Measurements from ENCODE around the gene TTC21B.

Gene TTC21B

DNA sequence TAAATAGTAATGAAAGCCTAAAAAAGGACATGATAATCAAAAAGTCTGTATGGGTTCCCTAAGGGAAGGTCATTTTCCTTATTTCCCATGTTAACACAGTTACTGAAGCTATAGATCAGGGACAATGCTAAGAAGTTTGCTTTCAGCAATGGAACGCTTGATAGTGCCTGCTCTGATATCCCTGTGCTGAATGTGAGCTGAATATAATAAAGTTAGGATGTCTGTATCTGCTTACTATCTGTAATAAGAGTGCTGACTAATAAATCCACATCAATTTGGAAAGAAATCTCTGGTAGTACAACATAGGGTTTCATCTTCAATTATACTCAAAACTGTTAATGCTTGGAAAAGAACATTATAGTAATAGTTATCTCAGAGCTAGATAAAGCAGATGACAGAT is 25.8 kb downstream of the TTC21B start:
- Histone ChIP-seq H3K4me1 (ENCODE audit: control insufficient read depth, insufficient read depth, low read length) (no peaks in the 10 kb centered on the region), H3K4me3 (ENCODE audit: insufficient read depth, low read depth, low read length) (no peak overlapping the region), H3K9me3 (ENCODE audit: control insufficient read depth, low read length) (no peaks in the 10 kb centered on the region), H3K36me3 (ENCODE audit: control insufficient read depth, insufficient read depth, low read length) (peaks cover 8% of the 10 kb centered on the region), H3K27ac (ENCODE audit: insufficient read depth, low read depth, low read length, poor library complexity, severe bottlenecking) (no peak overlapping the region), H3K27me3 (ENCODE audit: control insufficient read depth, insufficient read depth, low read length, poor library complexity, severe bottlenecking) (no peaks in the 10 kb centered on the region)
- WGBS, 2 experiments, result 86 to 100% methylated on average over 1 of the region's 1 CpG

DNA sequence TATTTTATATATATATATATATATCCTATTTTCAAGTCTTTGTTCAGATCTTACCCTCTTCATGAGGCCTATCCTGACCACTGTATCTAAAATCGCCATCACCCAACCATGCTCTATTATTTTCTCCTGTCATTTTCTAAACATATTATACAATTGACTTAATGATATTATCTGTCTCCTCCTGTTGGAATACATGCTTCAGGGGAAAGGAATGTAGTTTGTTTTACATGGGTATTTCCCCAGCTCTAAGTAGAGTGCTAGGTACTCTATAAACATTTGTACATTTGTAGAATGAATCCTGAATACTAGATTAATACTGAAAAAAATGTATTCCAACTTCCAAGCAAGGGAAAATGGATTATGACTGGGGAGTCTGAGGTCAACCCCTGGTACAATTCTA is 26.2 kb downstream of the TTC21B start:
- H3K9me3 ChIP-seq (ENCODE audit: control insufficient read depth, low read length), result no peaks in the 10 kb centered on the region
- H3K27me3 ChIP-seq (ENCODE audit: control insufficient read depth, insufficient read depth, low read length, poor library complexity, severe bottlenecking), result no peaks in the 10 kb centered on the region
- no peak overlapping the region for H3K27ac ChIP-seq (ENCODE audit: insufficient read depth, low read depth, low read length, poor library complexity, severe bottlenecking)
- no peak overlapping the region for H3K4me3 ChIP-seq (ENCODE audit: insufficient read depth, low read depth, low read length)
- peaks cover 8% of the 10 kb centered on the region for H3K36me3 ChIP-seq (ENCODE audit: control insufficient read depth, insufficient read depth, low read length)
- WGBS, 2 experiments, result no CpG with 5 or more reads among the region's 1 CpG
- H3K4me1 ChIP-seq (ENCODE audit: control insufficient read depth, insufficient read depth, low read length), result no peaks in the 10 kb centered on the region

DNA sequence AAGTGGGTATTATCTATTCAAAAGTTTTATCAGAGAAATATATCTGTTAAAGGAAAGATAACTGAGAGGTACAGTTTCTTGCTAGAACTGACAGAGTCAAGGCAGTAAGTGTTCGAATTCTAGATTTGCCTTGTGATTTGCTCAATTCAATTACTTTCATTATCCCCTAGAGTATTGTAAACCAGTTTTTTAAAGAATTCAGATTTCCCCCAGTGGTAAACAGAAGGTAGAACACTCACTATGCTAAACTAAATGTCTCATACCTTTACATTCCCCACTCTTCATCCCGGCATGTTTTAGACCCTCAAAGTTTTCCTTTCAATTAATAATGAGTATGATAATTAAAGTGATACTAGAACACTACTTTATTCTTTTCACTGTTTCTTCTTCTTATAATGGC is 28.6 kb downstream of the TTC21B start:
- Histone ChIP-seq H3K9me3 (ENCODE audit: control insufficient read depth, low read length) (no peaks in the 10 kb centered on the region), H3K27me3 (ENCODE audit: control insufficient read depth, insufficient read depth, low read length, poor library complexity, severe bottlenecking) (no peaks in the 10 kb centered on the region), H3K4me1 (ENCODE audit: control insufficient read depth, insufficient read depth, low read length) (no peaks in the 10 kb centered on the region), H3K27ac (ENCODE audit: insufficient read depth, low read depth, low read length, poor library complexity, severe bottlenecking) (no peak overlapping the region), H3K36me3 (ENCODE audit: control insufficient read depth, insufficient read depth, low read length) (peaks cover 2% of the 10 kb centered on the region), H3K4me3 (ENCODE audit: insufficient read depth, low read depth, low read length) (no peak overlapping the region)
- 70 to 71% methylated on average over 1 to 2 of the region's 2 CpGs for WGBS, 2 experiments

DNA sequence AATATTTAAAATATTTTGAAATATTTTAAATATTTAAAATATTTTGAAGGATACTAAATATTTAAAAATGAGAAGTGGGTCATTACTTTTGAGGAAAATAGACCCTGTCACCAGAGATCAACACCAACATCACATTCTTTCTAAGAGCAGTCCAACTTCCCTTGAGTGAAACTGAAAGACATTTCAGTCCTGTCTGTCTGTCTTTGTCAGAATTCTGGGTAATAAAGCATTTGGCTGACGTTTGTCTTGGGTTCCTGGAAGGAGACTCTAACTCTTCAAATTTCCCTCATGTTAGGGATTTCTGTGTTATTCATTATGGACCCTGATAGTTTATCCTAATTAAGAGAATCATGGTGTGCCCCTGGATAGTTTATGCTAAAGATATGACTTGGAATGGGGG is 32.8 kb downstream of the TTC21B start:
- no peaks in the 10 kb centered on the region for H3K27me3 ChIP-seq (ENCODE audit: control insufficient read depth, insufficient read depth, low read length, poor library complexity, severe bottlenecking)
- WGBS, 2 experiments, result 79 to 88% methylated on average over 1 of the region's 1 CpG
- no peak overlapping the region for H3K4me3 ChIP-seq (ENCODE audit: insufficient read depth, low read depth, low read length)
- H3K27ac ChIP-seq (ENCODE audit: insufficient read depth, low read depth, low read length, poor library complexity, severe bottlenecking), result no peak overlapping the region
- no peaks in the 10 kb centered on the region for H3K36me3 ChIP-seq (ENCODE audit: control insufficient read depth, insufficient read depth, low read length)
- H3K9me3 ChIP-seq (ENCODE audit: control insufficient read depth, low read length), result no peaks in the 10 kb centered on the region
- no peaks in the 10 kb centered on the region for H3K4me1 ChIP-seq (ENCODE audit: control insufficient read depth, insufficient read depth, low read length)

DNA sequence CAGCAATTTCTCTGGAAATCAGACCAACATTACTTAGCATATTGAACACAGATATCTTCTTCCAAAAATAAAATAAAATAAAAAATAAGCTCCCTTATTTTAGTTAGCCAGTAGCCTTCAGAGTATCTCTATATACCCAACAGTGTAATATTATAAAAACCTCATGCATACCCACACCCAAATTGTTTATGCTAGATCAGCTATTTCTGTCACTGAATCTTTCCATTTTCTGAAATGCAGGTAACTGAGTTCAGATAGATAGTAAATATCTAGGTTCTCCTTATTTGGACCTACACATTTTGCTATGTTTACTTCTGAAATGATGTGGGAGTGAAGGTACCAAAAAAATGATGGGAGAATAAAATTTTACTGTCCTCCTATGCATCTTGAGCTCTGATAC is 39.9 kb downstream of the TTC21B start:
- Histone ChIP-seq H3K36me3 (ENCODE audit: control insufficient read depth, insufficient read depth, low read length) (no peaks in the 10 kb centered on the region), H3K27ac (ENCODE audit: insufficient read depth, low read depth, low read length, poor library complexity, severe bottlenecking) (no peak overlapping the region), H3K27me3 (ENCODE audit: control insufficient read depth, insufficient read depth, low read length, poor library complexity, severe bottlenecking) (no peaks in the 10 kb centered on the region), H3K4me1 (ENCODE audit: control insufficient read depth, insufficient read depth, low read length) (no peaks in the 10 kb centered on the region), H3K9me3 (ENCODE audit: control insufficient read depth, low read length) (no peaks in the 10 kb centered on the region), H3K4me3 (ENCODE audit: insufficient read depth, low read depth, low read length) (no peak overlapping the region)

DNA sequence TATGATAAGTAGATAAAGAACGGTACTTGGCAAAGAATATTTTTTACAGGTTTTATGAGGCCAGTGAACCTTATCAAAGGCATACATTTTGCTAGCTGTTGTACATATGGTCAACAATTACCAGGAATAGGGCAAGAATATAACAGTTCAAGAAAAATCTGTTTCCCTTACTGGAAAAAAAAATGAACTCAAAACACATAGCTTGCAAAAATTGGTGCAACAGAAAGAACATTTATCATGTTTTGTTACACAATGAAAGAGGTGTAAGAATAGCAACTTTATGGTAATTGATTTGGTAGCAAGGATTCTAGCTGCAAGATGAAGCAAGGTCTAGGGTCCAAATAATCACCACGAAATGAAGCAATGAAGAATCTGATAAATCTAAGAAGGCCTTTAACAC is 41.6 kb downstream of the TTC21B start:
- 88 to 95% methylated on average over 2 of the region's 2 CpGs for WGBS, 2 experiments
- H3K36me3 ChIP-seq (ENCODE audit: control insufficient read depth, insufficient read depth, low read length), result no peaks in the 10 kb centered on the region
- no peaks in the 10 kb centered on the region for H3K9me3 ChIP-seq (ENCODE audit: control insufficient read depth, low read length)
- no peaks in the 10 kb centered on the region for H3K4me1 ChIP-seq (ENCODE audit: control insufficient read depth, insufficient read depth, low read length)
- no peak overlapping the region for H3K27ac ChIP-seq (ENCODE audit: insufficient read depth, low read depth, low read length, poor library complexity, severe bottlenecking)
- no peaks in the 10 kb centered on the region for H3K27me3 ChIP-seq (ENCODE audit: control insufficient read depth, insufficient read depth, low read length, poor library complexity, severe bottlenecking)
- H3K4me3 ChIP-seq (ENCODE audit: insufficient read depth, low read depth, low read length), result no peak overlapping the region

DNA sequence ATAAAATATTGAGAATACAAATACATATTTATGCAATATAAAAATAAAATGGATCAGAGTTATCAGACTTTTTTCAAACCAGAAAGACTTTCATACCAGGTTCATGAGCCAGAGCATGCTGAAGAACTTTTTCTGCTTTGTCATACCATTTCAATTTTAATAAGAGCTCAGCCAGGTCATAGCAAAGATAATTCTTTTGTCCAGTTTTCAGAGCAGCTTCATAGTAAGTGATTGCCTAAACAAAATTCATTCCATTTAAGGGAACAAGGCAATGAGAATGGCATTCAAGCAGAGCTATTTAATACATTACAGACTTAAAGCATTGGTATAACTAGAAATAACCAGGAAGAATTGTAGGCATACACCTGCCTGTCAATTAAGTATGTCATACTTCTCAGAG is 42.3 kb downstream of the TTC21B start:
- H3K36me3 ChIP-seq (ENCODE audit: control insufficient read depth, insufficient read depth, low read length), result no peaks in the 10 kb centered on the region
- no peaks in the 10 kb centered on the region for H3K9me3 ChIP-seq (ENCODE audit: control insufficient read depth, low read length)
- no peak overlapping the region for H3K27ac ChIP-seq (ENCODE audit: insufficient read depth, low read depth, low read length, poor library complexity, severe bottlenecking)
- H3K4me3 ChIP-seq (ENCODE audit: insufficient read depth, low read depth, low read length), result no peak overlapping the region
- no peaks in the 10 kb centered on the region for H3K4me1 ChIP-seq (ENCODE audit: control insufficient read depth, insufficient read depth, low read length)
- H3K27me3 ChIP-seq (ENCODE audit: control insufficient read depth, insufficient read depth, low read length, poor library complexity, severe bottlenecking), result no peaks in the 10 kb centered on the region

DNA sequence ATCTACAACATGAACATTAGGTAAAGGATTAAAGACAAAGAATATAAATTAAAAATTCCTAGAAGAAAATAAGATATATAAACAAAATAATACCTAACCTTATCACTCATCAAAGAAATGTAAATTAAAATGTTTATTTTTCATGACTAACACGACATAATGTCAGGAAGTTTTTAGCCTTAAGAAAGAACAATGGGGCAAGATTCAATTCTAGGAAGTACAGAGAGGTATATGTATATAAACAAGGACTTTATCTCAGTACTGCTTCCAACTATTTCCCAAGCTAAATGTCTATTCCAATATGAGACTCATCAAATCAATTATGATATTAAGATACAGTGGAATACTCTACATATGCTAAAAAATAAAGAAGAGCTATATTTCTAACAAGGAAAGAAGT is 44.1 kb downstream of the TTC21B start:
- no peak overlapping the region for H3K4me3 ChIP-seq (ENCODE audit: insufficient read depth, low read depth, low read length)
- no peaks in the 10 kb centered on the region for H3K27me3 ChIP-seq (ENCODE audit: control insufficient read depth, insufficient read depth, low read length, poor library complexity, severe bottlenecking)
- no peaks in the 10 kb centered on the region for H3K36me3 ChIP-seq (ENCODE audit: control insufficient read depth, insufficient read depth, low read length)
- H3K27ac ChIP-seq (ENCODE audit: insufficient read depth, low read depth, low read length, poor library complexity, severe bottlenecking), result no peak overlapping the region
- WGBS, 2 experiments, result 80% methylated on average over 1 of the region's 1 CpG; no CpG with 5 or more reads in 1 of the 2 experiments
- H3K4me1 ChIP-seq (ENCODE audit: control insufficient read depth, insufficient read depth, low read length), result no peaks in the 10 kb centered on the region
- no peaks in the 10 kb centered on the region for H3K9me3 ChIP-seq (ENCODE audit: control insufficient read depth, low read length)

DNA sequence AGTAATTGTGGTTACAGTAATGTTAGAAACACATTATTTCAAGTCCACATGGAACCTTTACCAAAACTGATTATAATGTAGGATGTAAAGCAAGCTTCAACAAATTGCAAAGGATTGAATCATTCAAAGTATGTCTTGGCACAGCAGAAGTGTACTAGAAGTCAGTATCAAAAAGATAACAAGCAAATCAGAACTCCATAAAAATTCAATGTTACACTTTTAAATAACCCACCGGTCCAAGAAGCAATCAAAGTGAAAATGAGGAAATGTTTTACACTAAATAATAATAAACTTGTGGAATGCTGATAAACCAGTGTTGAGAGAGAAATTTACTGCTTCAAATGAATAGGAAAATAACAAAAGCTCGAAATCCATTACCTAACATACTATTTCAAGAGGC is 47.7 kb downstream of the TTC21B start:
- WGBS, 2 experiments, result no CpG with 5 or more reads among the region's 2 CpGs
- Histone ChIP-seq H3K9me3 (ENCODE audit: control insufficient read depth, low read length) (no peaks in the 10 kb centered on the region), H3K4me3 (ENCODE audit: insufficient read depth, low read depth, low read length) (no peak overlapping the region), H3K27me3 (ENCODE audit: control insufficient read depth, insufficient read depth, low read length, poor library complexity, severe bottlenecking) (no peaks in the 10 kb centered on the region), H3K27ac (ENCODE audit: insufficient read depth, low read depth, low read length, poor library complexity, severe bottlenecking) (no peak overlapping the region), H3K4me1 (ENCODE audit: control insufficient read depth, insufficient read depth, low read length) (no peaks in the 10 kb centered on the region), H3K36me3 (ENCODE audit: control insufficient read depth, insufficient read depth, low read length) (no peaks in the 10 kb centered on the region)

DNA sequence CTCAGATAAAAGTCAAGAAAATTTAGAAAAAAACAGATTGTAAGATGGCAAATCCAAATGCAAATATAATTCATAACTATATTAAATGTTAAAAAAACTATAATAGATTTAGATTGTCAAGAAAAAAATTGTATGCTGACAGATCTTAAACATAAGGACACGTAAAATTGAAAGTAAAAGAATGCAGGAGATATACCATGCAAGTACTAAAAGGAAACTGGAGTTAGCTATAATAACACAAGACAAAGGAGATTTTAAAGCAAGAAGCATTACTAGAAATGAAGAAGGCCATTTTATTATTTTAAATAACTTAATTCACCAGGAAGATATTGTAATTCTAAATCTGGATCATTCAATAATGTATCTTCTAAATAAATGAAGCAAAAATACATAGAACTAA is 48.3 kb downstream of the TTC21B start:
- Histone ChIP-seq H3K9me3 (ENCODE audit: control insufficient read depth, low read length) (no peaks in the 10 kb centered on the region), H3K4me1 (ENCODE audit: control insufficient read depth, insufficient read depth, low read length) (no peaks in the 10 kb centered on the region), H3K27me3 (ENCODE audit: control insufficient read depth, insufficient read depth, low read length, poor library complexity, severe bottlenecking) (no peaks in the 10 kb centered on the region), H3K36me3 (ENCODE audit: control insufficient read depth, insufficient read depth, low read length) (no peaks in the 10 kb centered on the region), H3K4me3 (ENCODE audit: insufficient read depth, low read depth, low read length) (no peak overlapping the region), H3K27ac (ENCODE audit: insufficient read depth, low read depth, low read length, poor library complexity, severe bottlenecking) (no peak overlapping the region)
- WGBS, 2 experiments, result 92 to 100% methylated on average over 1 of the region's 1 CpG

DNA sequence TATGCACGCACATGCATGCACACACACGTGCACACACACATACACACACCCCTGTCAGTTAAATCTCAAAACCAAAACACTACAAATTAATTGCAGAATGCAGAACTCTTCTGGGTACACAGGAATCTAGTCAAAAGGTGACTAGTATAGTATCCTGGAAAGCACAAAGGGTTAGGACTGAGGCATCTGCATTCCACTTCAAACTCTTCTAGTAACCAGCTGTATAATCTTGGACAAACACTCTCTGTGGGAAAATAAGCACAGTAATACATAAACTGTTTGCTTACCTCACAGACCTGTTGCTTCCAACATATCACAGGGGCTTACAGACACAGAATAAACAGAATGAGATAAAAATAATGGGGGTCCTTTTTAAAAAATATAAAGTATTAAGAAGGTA is 49.1 kb downstream of the TTC21B start:
- Histone ChIP-seq H3K4me1 (ENCODE audit: control insufficient read depth, insufficient read depth, low read length) (no peaks in the 10 kb centered on the region), H3K36me3 (ENCODE audit: control insufficient read depth, insufficient read depth, low read length) (peaks cover 3% of the 10 kb centered on the region), H3K4me3 (ENCODE audit: insufficient read depth, low read depth, low read length) (no peak overlapping the region), H3K27me3 (ENCODE audit: control insufficient read depth, insufficient read depth, low read length, poor library complexity, severe bottlenecking) (no peaks in the 10 kb centered on the region), H3K9me3 (ENCODE audit: control insufficient read depth, low read length) (no peaks in the 10 kb centered on the region), H3K27ac (ENCODE audit: insufficient read depth, low read depth, low read length, poor library complexity, severe bottlenecking) (no peak overlapping the region)
- WGBS, 2 experiments, result 91 to 98% methylated on average over 2 of the region's 2 CpGs

Measured in ectodermal cell (in vitro differentiated cells).